Measurements from ENCODE around the gene POLR2H.

GRCh38 chr3:184415203-184415490 is 53.6 kb downstream of the POLR2H start:
- TF ChIP-seq POLR2A (IDR thresholded peaks at IDR 0.05) (no peak), POLR2AphosphoS5 (IDR thresholded peaks at IDR 0.05; ENCODE audit: insufficient read depth in 1 of 2, low read depth in 1 of 2) (no peak)
- TF ChIP-seq, protein P1, sequence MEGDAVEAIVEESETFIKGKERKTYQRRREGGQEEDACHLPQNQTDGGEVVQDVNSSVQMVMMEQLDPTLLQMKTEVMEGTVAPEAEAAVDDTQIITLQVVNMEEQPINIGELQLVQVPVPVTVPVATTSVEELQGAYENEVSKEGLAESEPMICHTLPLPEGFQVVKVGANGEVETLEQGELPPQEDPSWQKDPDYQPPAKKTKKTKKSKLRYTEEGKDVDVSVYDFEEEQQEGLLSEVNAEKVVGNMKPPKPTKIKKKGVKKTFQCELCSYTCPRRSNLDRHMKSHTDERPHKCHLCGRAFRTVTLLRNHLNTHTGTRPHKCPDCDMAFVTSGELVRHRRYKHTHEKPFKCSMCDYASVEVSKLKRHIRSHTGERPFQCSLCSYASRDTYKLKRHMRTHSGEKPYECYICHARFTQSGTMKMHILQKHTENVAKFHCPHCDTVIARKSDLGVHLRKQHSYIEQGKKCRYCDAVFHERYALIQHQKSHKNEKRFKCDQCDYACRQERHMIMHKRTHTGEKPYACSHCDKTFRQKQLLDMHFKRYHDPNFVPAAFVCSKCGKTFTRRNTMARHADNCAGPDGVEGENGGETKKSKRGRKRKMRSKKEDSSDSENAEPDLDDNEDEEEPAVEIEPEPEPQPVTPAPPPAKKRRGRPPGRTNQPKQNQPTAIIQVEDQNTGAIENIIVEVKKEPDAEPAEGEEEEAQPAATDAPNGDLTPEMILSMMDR (IDR thresholded peaks at IDR 0.05) = no peak

Measured in vagina (tissue), 2 donors.